Nephron (organoid): ENCODE data around the gene S100A7A.

ENCODE experiments used
- H3K27ac Mint-ChIP-seq, 3 experiments: 2 replicates each; pipeline ENCODE4 v1.8.0; 2020; ENCODE audit warnings: mixed read lengths in 3 of 3, mild to moderate bottlenecking in 2 of 3, moderate library complexity in 1 of 3
- H3K27me3 Mint-ChIP-seq: 2 replicates; pipeline ENCODE4 v1.8.0; 2021; ENCODE audit warnings: low read depth, mild to moderate bottlenecking, moderate library complexity, mixed read lengths
- H3K36me3 Mint-ChIP-seq: 2 replicates; pipeline ENCODE4 v1.8.0; 2020; ENCODE audit warnings: low read depth, mixed read lengths
- H3K4me1 Mint-ChIP-seq: 2 replicates; pipeline ENCODE4 v1.8.0; 2020; ENCODE audit warnings: mixed read lengths
- H3K4me3 Mint-ChIP-seq, 3 experiments: 2 replicates each; pipeline ENCODE4 v1.8.0; 2020; ENCODE audit warnings: mild to moderate bottlenecking in 3 of 3, mixed read lengths in 3 of 3, moderate library complexity in 2 of 3
- H3K9me3 Mint-ChIP-seq: 2 replicates; pipeline ENCODE4 v1.8.0; 2020; ENCODE audit warnings: mixed read lengths
- CTCF ChIP-seq, 3 experiments: fragments of 200-600 bp; sonication (generic); IDR thresholded peaks; one replicate each; pipeline ENCODE4 v1.5.0; 2021; ENCODE audit warnings: antibody characterized with exemption in 3 of 3; ENCODE audit not compliant: unreplicated experiment in 3 of 3

S100A7A gene

GRCh38 chr1:153392258-153392657 is 24.1 kb upstream of the S100A7A start:
- no peaks in the 10 kb centered on the region for H3K4me1 Mint-ChIP-seq
- no peak for TF ChIP-seq CTCF (IDR thresholded peaks at IDR 0.05; ENCODE audit: unreplicated experiment in 3 of 3)
- no peaks in the 10 kb centered on the region for H3K9me3 Mint-ChIP-seq
- peaks cover 45% of the 10 kb centered on the region for H3K27me3 Mint-ChIP-seq
- no peak overlapping the region for H3K4me3 Mint-ChIP-seq
- no peaks in the 10 kb centered on the region for H3K36me3 Mint-ChIP-seq
- no peak overlapping the region for H3K27ac Mint-ChIP-seq

- no peaks in the 10 kb centered on the region for H3K9me3 Mint-ChIP-seq
- H3K4me3 Mint-ChIP-seq, result no peak overlapping the region
- H3K36me3 Mint-ChIP-seq, result no peaks in the 10 kb centered on the region
- TF ChIP-seq CTCF (IDR thresholded peaks at IDR 0.05; ENCODE audit: unreplicated experiment in 3 of 3), result no peak
- H3K27ac Mint-ChIP-seq, result no peak overlapping the region
- no peaks in the 10 kb centered on the region for H3K4me1 Mint-ChIP-seq
- H3K27me3 Mint-ChIP-seq, result peaks cover 43% of the 10 kb centered on the region
These were observed 23.5 kb upstream of the S100A7A start for GRCh38 chr1:153392822-153393221.

GRCh38 chr1:153393926-153394325 is 22.4 kb upstream of the S100A7A start:
- Mint-ChIP-seq H3K36me3 (no peaks in the 10 kb centered on the region), H3K27me3 (peaks cover 39% of the 10 kb centered on the region), H3K9me3 (no peaks in the 10 kb centered on the region), H3K4me3 (no peak overlapping the region), H3K4me1 (no peaks in the 10 kb centered on the region), H3K27ac (no peak overlapping the region)
- no peak for TF ChIP-seq CTCF (IDR thresholded peaks at IDR 0.05; ENCODE audit: unreplicated experiment in 3 of 3)

GRCh38 chr1:153394391-153394790 is 21.9 kb upstream of the S100A7A start:
- Mint-ChIP-seq H3K9me3 (no peaks in the 10 kb centered on the region), H3K27me3 (peaks cover 42% of the 10 kb centered on the region), H3K27ac (no peak overlapping the region), H3K4me3 (no peak overlapping the region), H3K4me1 (no peaks in the 10 kb centered on the region), H3K36me3 (no peaks in the 10 kb centered on the region)
- no peak for TF ChIP-seq CTCF (IDR thresholded peaks at IDR 0.05; ENCODE audit: unreplicated experiment in 3 of 3)

GRCh38 chr1:153395136-153395685 is 21.1 kb upstream of the S100A7A start:
- Mint-ChIP-seq H3K36me3 (no peaks in the 10 kb centered on the region), H3K27ac (no peak overlapping the region), H3K4me1 (no peaks in the 10 kb centered on the region), H3K27me3 (peaks cover 48% of the 10 kb centered on the region), H3K4me3 (no peak overlapping the region), H3K9me3 (no peaks in the 10 kb centered on the region)
- no peak for TF ChIP-seq CTCF (IDR thresholded peaks at IDR 0.05; ENCODE audit: unreplicated experiment in 3 of 3)

GRCh38 chr1:153395776-153396175 is 20.5 kb upstream of the S100A7A start:
- Mint-ChIP-seq H3K9me3 (no peaks in the 10 kb centered on the region), H3K4me3 (no peak overlapping the region), H3K27ac (no peak overlapping the region), H3K27me3 (peaks cover 46% of the 10 kb centered on the region), H3K4me1 (no peaks in the 10 kb centered on the region), H3K36me3 (no peaks in the 10 kb centered on the region)
- no peak for TF ChIP-seq CTCF (IDR thresholded peaks at IDR 0.05; ENCODE audit: unreplicated experiment in 3 of 3)
